ENCODE measurements around the gene PPBP. TPM values are rescaled to one million over a fixed set of nuclear protein-coding genes. Genes with fewer than 3 reads are reported as not detected.
"Not testable (repeated sequence)": the region's sequence is repeated elsewhere in the genome, so short reads cannot be mapped to it uniquely, and the experiment has no call there.

The PPBP gene
- total RNA-seq, 1 donor from 2014 or later = 4.1 TPM

- DNase-seq (ENCODE audit: low spot score in 2 of 2) = no peak
- no peak for FAIRE-seq
Observed at GRCh38 chr4:73998040-73999011, 10.3 kb upstream of the PPBP start, which contains the start of gene CXCL5. TSS of gene CXCL5 (minus strand) at chr4:73998677. CDS start at chr4:73998581, 96 bp downstream.

- DNase-seq (ENCODE audit: low spot score in 2 of 2) = no peak
- no peak for FAIRE-seq
Observed at GRCh38 chr4:73992050-73992449, 4.1 kb upstream of the PPBP start.

- DNase-seq (ENCODE audit: low spot score in 2 of 2) (no peak), FAIRE-seq (no peak)
Observed at GRCh38 chr4:73991742-73992000, 3.7 kb upstream of the PPBP start.

- DNase-seq (ENCODE audit: low spot score in 2 of 2) = no peak
- no peak for FAIRE-seq
Observed at GRCh38 chr4:73990988-73991741, 3.2 kb upstream of the PPBP start.

- no peak for DNase-seq (ENCODE audit: low spot score in 2 of 2)
- no peak for FAIRE-seq
Observed at GRCh38 chr4:73989928-73990327, 1.9 kb upstream of the PPBP start.

- DNase-seq (ENCODE audit: low spot score in 2 of 2) (no peak), FAIRE-seq (no peak)
Observed at GRCh38 chr4:73989031-73989430, 1.0 kb upstream of the PPBP start.

GRCh38 chr4:73985528-73985852, 2.5 kb downstream of the PPBP start:
- DNase-seq (ENCODE audit: low spot score in 2 of 2) (no peak), FAIRE-seq (no peak)

GRCh38 chr4:73984736-73985527, 3.1 kb downstream of the PPBP start:
- peak; percentile 43 for FAIRE-seq

GRCh38 chr4:73981175-73981574, 6.8 kb downstream of the PPBP start:
- DNase-seq (ENCODE audit: low spot score in 2 of 2); FAIRE-seq: not testable (repeated sequence)

More at GRCh38 chr4:73984736-73985527, 3.1 kb downstream of the PPBP start:
- no peak for DNase-seq (ENCODE audit: low spot score in 2 of 2)

GRCh38 chr4:73979407-73979957, 8.5 kb downstream of the PPBP start:
- FAIRE-seq (no peak), DNase-seq (ENCODE audit: low spot score in 2 of 2) (no peak)

GRCh38 chr4:73978886-73979285, 9.1 kb downstream of the PPBP start:
- DNase-seq (ENCODE audit: low spot score in 2 of 2) (no peak), FAIRE-seq (no peak)

- DNase-seq (ENCODE audit: low spot score in 2 of 2) = no peak
- no peak for FAIRE-seq
Observed at GRCh38 chr4:73976716-73977115, 11.3 kb downstream of the PPBP start.

GRCh38 chr4:73976217-73976616, 11.8 kb downstream of the PPBP start:
- no peak for FAIRE-seq
- DNase-seq (ENCODE audit: low spot score in 2 of 2) = no peak

- DNase-seq (ENCODE audit: low spot score in 2 of 2) (no peak), FAIRE-seq (no peak)
Observed at GRCh38 chr4:73974352-73974751, 13.6 kb downstream of the PPBP start.

GRCh38 chr4:73970945-73971344, 17.0 kb downstream of the PPBP start:
- FAIRE-seq = no peak
- DNase-seq (ENCODE audit: low spot score in 2 of 2) = no peak

- DNase-seq (ENCODE audit: low spot score in 2 of 2) (no peak), FAIRE-seq (no peak)
Observed at GRCh38 chr4:73970011-73970410, 18.0 kb downstream of the PPBP start.

GRCh38 chr4:73967866-73968265, 20.1 kb downstream of the PPBP start:
- no peak for DNase-seq (ENCODE audit: low spot score in 2 of 2)
- FAIRE-seq = no peak

- FAIRE-seq = no peak
Observed at GRCh38 chr4:73964862-73965611, 23.0 kb downstream of the PPBP start.

GRCh38 chr4:73962724-73963123, 25.3 kb downstream of the PPBP start:
- no peak for DNase-seq (ENCODE audit: low spot score in 2 of 2)
- no peak for FAIRE-seq

More at GRCh38 chr4:73964862-73965611, 23.0 kb downstream of the PPBP start:
- DNase-seq (ENCODE audit: low spot score in 2 of 2) = no peak

- FAIRE-seq; DNase-seq (ENCODE audit: low spot score in 2 of 2): not testable (repeated sequence)
Observed at GRCh38 chr4:73959041-73959440, 28.9 kb downstream of the PPBP start.

All from frontal cortex (tissue), 4 donors.